Neural cell (in vitro differentiated cells): ENCODE measurements around the gene SKIC2. TPM values are rescaled to one million over a fixed set of nuclear protein-coding genes. Genes with fewer than 3 reads are reported as not detected.
"Not testable (repeated sequence)": the region's sequence is repeated elsewhere in the genome, so short reads cannot be mapped to it uniquely, and the experiment has no call there.

ENCODE experiments used
- H2AFZ ChIP-seq: fragments of 200-600, 300-800 bp; sonication (generic), shearing (Covaris generic); 2 replicates; pipeline ENCODE4 v1.6.0; 2014; ENCODE audit warnings: low read depth, mild to moderate bottlenecking, antibody characterized with exemption, low read length, moderate library complexity
- H3F3A ChIP-seq: fragments of 200-600 bp; shearing (Covaris generic); 2 replicates; pipeline ENCODE4 v1.6.1; 2016; ENCODE audit warnings: mild to moderate bottlenecking, moderate library complexity, mixed read lengths, antibody characterized with exemption, low read length; ENCODE audit not compliant: insufficient read depth, poor library complexity, severe bottlenecking
- H3K27ac ChIP-seq: fragments of 200-600, 300-800 bp; sonication (generic), shearing (Covaris generic); 2 replicates; pipeline ENCODE4 v1.5.1; 2014; ENCODE audit warnings: mild to moderate bottlenecking, low read length, moderate library complexity
- H3K27me3 ChIP-seq: fragments of 300-800, 200-600 bp; sonication (generic), shearing (Covaris generic); 2 replicates; pipeline ENCODE4 v1.6.0; 2014; ENCODE audit warnings: mild to moderate bottlenecking, low read depth, low read length, moderate library complexity; ENCODE audit not compliant: insufficient read depth
- H3K36me3 ChIP-seq: fragments of 300-800, 200-600 bp; sonication (generic), shearing (Covaris generic); 2 replicates; pipeline ENCODE4 v1.5.1; 2014; ENCODE audit warnings: mild to moderate bottlenecking, antibody characterized with exemption, low read length, moderate library complexity; ENCODE audit not compliant: insufficient read depth
- H3K4me2 ChIP-seq: fragments of 300-800, 200-600 bp; sonication (generic), shearing (Covaris generic); 2 replicates; pipeline ENCODE4 v1.6.0; 2014; ENCODE audit warnings: mild to moderate bottlenecking, low read length
- H3K4me3 ChIP-seq: fragments of 300-800, 200-600 bp; sonication (generic), shearing (Covaris generic); 2 replicates; pipeline ENCODE4 v1.5.1; 2014; ENCODE audit warnings: mild to moderate bottlenecking, low read length, moderate library complexity
- H3K79me2 ChIP-seq: fragments of 200-600 bp; shearing (Covaris generic); replicated peaks from 2 replicates; pipeline ENCODE4 v1.6.0; 2014; ENCODE audit warnings: mild to moderate bottlenecking, low read length, moderate library complexity; ENCODE audit not compliant: insufficient read depth
- H3K9ac ChIP-seq: fragments of 300-800, 200-600 bp; sonication (generic), shearing (Covaris generic); 2 replicates; pipeline ENCODE4 v1.6.1; 2016; ENCODE audit warnings: mild to moderate bottlenecking, low read length, mixed read lengths
- H3K9me2 ChIP-seq: fragments of 200-600 bp; shearing (Covaris generic); 2 replicates; pipeline ENCODE4 v1.6.1; 2016; ENCODE audit warnings: mild to moderate bottlenecking, low read length, mixed read lengths; ENCODE audit not compliant: insufficient read depth
- H3K9me3 ChIP-seq: fragments of 200-600, 300-800 bp; sonication (generic), shearing (Covaris generic); 2 replicates; pipeline ENCODE4 v1.6.1; 2016; ENCODE audit warnings: mild to moderate bottlenecking, mixed run types, low read length, moderate library complexity, mixed read lengths
- H4K20me1 ChIP-seq: fragments of 200-600 bp; shearing (Covaris generic); 2 replicates; pipeline ENCODE4 v1.6.1; 2016; ENCODE audit warnings: mild to moderate bottlenecking, mixed run types; ENCODE audit not compliant: insufficient read depth
- polyA plus RNA-seq: library from polyadenylated mRNA; depleted of rRNA; stranded (reverse); fragments of >200 nt; gene quantifications from 2 replicates; pipeline ENCODE4 v1.2.3, GENCODE V29; 2014

SKIC2 gene
- polyA plus RNA-seq, 1 donor from 2014 or later = 48.2 TPM

GRCh38 chr6:32007086-32007485 is 48.1 kb downstream of the SKIC2 start:
- not testable (repeated sequence) for H3K4me2 ChIP-seq, H2AFZ ChIP-seq, H3K79me2 ChIP-seq

DNA sequence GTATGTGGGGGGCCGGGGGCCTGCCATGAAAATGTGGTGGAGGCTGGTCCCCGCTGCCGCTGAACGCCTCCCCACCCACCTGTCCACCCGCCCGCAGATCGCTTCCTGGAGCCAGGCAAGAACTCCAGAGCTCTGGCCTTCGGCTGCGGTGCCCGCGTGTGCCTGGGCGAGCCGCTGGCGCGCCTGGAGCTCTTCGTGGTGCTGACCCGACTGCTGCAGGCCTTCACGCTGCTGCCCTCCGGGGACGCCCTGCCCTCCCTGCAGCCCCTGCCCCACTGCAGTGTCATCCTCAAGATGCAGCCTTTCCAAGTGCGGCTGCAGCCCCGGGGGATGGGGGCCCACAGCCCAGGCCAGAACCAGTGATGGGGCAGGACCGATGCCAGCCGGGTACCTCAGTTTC is 49.1 kb downstream of the SKIC2 start:
- not testable (repeated sequence) for H3K4me3 ChIP-seq, H3K9me3 ChIP-seq, H3K79me2 ChIP-seq, H3K9ac ChIP-seq, H2AFZ ChIP-seq, H3F3A ChIP-seq, H3K27ac ChIP-seq, H3K27me3 ChIP-seq, H3K9me2 ChIP-seq, H3K36me3 ChIP-seq, H3K4me2 ChIP-seq, H4K20me1 ChIP-seq

More at GRCh38 chr6:32007086-32007485, 48.1 kb downstream of the SKIC2 start:
- H3K27me3 ChIP-seq, H3K27ac ChIP-seq, H3K4me3 ChIP-seq, H3F3A ChIP-seq, H3K9me3 ChIP-seq, H3K36me3 ChIP-seq, H4K20me1 ChIP-seq, H3K9ac ChIP-seq, H3K9me2 ChIP-seq: not testable (repeated sequence)

DNA sequence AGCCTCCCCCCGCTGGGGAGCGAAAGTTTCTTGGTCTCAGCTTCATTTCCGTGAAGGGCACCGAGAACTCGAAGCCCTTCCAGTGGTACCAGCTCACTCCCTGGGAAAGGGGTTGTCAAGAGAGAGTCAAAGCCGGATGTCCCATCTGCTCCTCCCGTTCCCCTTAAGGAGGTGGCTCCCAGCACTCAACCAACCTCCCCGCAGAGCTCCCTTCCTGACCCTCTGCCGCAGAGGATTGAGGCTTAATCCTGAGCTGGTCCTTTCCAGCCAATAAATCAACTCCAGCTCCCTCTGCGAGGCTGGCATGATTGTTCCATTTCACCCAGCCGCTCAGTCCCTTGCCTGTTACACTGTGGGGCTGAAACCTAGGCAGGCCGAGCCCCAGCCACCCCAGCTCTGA is 49.6 kb downstream of the SKIC2 start:
- H3F3A ChIP-seq, H4K20me1 ChIP-seq, H3K79me2 ChIP-seq, H3K36me3 ChIP-seq, H3K27me3 ChIP-seq, H3K27ac ChIP-seq, H3K9ac ChIP-seq, H2AFZ ChIP-seq, H3K4me2 ChIP-seq, H3K4me3 ChIP-seq, H3K9me3 ChIP-seq, H3K9me2 ChIP-seq: not testable (repeated sequence)

DNA sequence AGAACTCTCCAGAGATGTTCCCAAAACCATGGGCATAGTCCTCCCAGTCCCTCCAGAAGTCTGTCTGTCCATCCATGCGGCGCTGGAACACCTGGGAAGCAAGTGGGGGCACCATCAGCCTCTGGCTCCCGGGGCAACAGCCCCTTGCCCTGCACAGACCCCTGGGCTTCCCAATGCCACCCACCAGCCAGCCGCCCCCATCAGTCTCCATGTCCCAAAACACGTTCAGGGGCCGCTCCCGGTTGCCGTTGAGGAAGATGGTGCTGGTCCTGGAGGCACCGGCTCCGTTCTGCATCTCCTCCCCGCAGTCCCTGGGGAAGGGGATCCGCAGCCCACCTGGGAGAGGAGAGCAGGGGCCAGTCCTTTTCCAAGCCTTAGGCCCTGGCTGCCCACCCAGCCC is 50.6 kb downstream of the SKIC2 start:
- not testable (repeated sequence) for H3K9me3 ChIP-seq, H3K79me2 ChIP-seq, H3K9ac ChIP-seq, H3K9me2 ChIP-seq, H3K27ac ChIP-seq, H3F3A ChIP-seq, H4K20me1 ChIP-seq, H3K4me2 ChIP-seq, H2AFZ ChIP-seq, H3K27me3 ChIP-seq, H3K36me3 ChIP-seq, H3K4me3 ChIP-seq

DNA sequence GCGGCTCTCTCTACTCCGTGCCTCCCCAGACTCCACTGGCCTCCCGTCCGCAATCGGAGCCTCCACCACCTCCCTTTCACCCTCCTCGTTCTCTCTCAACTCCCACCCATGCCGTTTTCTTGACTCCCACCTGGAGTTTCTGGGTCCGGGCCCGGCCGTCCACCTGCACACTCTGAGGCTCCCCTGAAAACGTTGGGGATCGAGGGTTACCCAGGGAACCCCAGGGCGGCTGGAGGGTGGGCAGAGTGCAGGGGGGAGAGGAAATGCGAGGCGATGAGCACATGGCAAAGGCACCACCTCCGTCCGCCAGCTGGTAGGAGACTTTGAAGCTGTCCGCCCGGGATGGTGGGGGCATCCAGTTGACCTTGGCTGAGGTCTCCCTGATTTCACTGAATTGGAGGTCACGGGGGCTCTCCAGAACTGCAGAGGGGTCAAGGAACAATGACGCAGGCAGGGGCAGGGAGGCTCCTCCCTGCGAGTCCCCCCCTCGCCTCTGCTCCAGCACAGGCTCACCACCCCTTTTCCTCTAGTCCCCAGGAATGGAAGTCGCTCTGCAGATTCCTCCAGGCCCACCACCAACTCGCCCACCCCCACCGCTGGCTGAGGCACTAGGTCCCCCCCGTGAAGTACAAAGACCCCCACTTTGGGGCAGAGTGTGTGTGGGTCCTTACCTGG is 52.0 kb downstream of the SKIC2 start:
- H3K36me3 ChIP-seq, H3K9ac ChIP-seq, H3K9me3 ChIP-seq, H2AFZ ChIP-seq, H3K4me2 ChIP-seq, H3K9me2 ChIP-seq, H3K27me3 ChIP-seq, H3K4me3 ChIP-seq, H4K20me1 ChIP-seq, H3K79me2 ChIP-seq, H3K27ac ChIP-seq, H3F3A ChIP-seq: not testable (repeated sequence)

- not testable (repeated sequence) for H3K36me3 ChIP-seq, H2AFZ ChIP-seq, H3K4me2 ChIP-seq, H3K27ac ChIP-seq, H3K9me3 ChIP-seq, H3K27me3 ChIP-seq, H4K20me1 ChIP-seq, H3K79me2 ChIP-seq, H3K9me2 ChIP-seq, H3K9ac ChIP-seq, H3F3A ChIP-seq, H3K4me3 ChIP-seq
These were observed 54.1 kb downstream of the SKIC2 start for GRCh38 chr6:32012941-32013617.

- H3K9me3 ChIP-seq, H3K79me2 ChIP-seq, H3K4me3 ChIP-seq: not testable (repeated sequence)
These were observed 54.8 kb downstream of the SKIC2 start for GRCh38 chr6:32013738-32014137.

DNA sequence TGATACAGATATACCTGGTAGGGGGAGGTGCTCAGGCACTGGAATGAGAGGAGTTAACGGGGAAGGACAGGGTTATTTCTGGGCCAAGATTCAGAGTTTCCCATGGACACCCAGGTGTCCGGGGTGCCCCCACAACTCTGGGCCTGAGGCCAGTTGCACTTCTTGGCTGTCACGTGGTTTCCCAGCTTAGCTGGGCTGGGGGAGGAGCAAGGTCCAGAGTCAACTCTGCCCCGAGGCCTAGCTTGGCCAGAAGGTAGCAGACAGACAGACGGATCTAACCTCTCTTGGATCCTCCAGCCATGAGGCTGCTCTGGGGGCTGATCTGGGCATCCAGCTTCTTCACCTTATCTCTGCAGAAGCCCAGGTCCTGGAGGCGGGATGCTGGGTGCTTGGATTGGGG is 55.6 kb downstream of the SKIC2 start, which contains the start of gene C4B:
Gene C4B (plus strand): TSS at position 249 of the 400 bp plus-strand sequence. CDS start 51 bp downstream, at position 300.
- not testable (repeated sequence) for H3K36me3 ChIP-seq, H4K20me1 ChIP-seq, H3K9me3 ChIP-seq, H3F3A ChIP-seq, H3K4me3 ChIP-seq, H3K27ac ChIP-seq, H3K4me2 ChIP-seq, H3K79me2 ChIP-seq, H3K9ac ChIP-seq, H2AFZ ChIP-seq, H3K9me2 ChIP-seq, H3K27me3 ChIP-seq

More at GRCh38 chr6:32013738-32014137, 54.8 kb downstream of the SKIC2 start:
- not testable (repeated sequence) for H2AFZ ChIP-seq, H3K27me3 ChIP-seq, H3K4me2 ChIP-seq, H3K36me3 ChIP-seq, H3F3A ChIP-seq, H4K20me1 ChIP-seq, H3K27ac ChIP-seq, H3K9me2 ChIP-seq, H3K9ac ChIP-seq
